HG03439 (cell line): Measurements from ENCODE around the gene RASSF4.

ENCODE experiments used
- ATAC-seq: cut with Tn5 transposase; IDR thresholded peaks from one replicate; pipeline ENCODE4 v1.9.1; 2021; ENCODE audit warnings: mild to moderate bottlenecking, moderate library complexity; ENCODE audit not compliant: unreplicated experiment

RASSF4 gene

DNA sequence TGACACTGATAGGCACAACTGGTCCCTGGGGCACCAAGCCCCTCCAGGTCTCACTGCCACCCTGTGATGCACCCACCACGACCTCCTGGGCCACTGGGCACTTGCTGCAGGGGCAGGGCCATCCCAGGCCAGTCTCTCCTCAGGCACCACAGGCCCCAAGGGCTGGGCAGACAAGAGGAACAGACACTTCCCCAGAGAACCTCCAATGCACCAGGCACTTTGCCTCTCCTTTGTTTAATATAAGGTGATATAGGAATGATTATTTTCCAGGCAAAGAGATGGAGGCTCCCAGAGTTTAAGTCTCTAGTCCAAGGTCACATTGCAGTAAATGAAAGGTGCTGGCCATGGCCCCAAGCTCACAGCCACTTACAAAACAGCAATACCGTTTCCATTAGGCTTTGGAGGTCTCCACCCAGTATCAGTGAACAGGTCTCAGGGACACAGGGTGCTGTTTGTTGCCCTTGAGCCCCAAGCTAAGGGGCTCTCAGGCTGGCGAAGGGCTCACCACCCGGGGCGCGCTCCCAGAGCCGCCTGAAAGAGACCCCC, 14.6 kb downstream of the RASSF4 start:
- ATAC-seq = no peak

DNA sequence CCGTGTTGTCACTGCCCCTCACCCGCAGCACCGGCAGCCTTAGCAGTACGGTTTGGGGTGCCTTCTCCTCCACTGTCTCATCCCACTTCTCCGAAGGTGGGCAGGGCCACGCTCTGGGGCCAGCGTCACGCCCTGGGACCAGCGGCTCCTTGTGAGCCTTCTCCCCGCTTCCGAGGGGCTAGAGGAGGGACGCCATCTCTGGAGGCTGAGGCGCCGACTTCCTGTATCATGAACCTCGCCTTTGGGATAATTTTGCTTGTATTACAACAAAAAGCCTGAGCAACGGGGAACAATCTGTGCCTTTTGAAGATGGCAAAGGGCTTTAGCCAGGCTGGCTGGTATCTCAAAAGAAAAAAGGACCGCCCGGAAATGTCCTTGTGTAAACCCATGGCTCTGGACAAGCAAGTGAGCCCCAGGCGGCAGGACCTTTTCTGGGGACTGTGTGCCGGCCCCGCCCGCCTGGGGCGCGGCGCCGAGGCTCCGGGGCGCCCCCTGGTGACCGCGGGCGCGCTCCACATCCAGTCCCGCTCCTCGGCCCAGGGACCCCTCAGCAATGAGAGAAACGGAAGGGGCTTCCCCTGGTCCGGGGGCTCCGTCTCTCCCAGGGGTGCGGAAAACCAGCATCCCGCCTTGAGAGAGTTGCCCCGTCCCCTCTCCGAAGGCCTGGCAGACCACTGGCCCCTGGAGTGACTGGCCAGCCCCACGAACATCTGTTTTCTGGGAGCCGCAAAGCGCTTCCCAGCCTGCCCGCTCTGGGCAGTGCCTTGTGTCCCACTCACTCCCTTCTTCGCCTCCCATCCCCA, 15.2 kb downstream of the RASSF4 start:
- ATAC-seq = peak; percentile 74

- ATAC-seq = no peak
Measured at GRCh38 chr10:44975431-44976331, 16.1 kb downstream of the RASSF4 start.

DNA sequence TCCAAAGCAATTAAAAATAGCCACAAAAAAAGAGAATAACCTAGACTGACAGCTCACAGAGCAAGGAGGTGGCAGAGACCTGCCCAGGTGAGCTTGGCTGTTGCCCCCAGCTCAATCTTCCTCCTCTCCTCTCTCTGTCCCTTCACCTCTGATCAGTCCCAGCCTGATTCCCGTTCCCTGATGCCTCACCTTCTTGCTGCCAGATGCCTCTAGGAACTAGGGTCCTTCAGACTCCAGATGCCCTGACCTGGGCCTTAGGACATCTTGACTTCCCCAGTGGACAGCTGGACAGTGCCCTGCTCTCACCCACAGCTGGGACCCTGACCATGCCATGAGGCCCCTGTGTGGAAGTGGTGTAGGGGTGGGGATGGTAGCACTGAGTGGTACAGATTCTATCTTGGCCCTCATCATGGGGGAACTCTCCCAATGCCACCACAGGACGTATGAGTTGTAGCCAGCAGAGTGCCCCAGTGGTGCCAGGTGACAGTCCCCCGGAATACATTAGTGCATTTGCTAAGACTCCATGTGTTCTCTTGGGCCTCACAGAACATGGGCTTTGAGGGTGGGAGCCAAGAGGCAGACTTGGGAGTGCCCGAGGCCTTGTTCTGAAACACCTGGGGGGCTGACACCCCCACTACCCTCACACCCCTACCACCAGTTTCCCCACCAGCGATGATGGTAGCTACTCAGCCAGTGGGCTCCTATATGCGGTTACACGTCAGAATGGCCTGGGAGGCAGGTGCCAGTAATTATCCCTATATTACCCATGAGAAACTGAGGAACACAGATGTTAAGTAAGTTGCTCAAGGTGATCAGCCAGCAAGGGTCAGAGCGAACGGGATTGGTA, 17.0 kb downstream of the RASSF4 start:
- ATAC-seq = no peak

DNA sequence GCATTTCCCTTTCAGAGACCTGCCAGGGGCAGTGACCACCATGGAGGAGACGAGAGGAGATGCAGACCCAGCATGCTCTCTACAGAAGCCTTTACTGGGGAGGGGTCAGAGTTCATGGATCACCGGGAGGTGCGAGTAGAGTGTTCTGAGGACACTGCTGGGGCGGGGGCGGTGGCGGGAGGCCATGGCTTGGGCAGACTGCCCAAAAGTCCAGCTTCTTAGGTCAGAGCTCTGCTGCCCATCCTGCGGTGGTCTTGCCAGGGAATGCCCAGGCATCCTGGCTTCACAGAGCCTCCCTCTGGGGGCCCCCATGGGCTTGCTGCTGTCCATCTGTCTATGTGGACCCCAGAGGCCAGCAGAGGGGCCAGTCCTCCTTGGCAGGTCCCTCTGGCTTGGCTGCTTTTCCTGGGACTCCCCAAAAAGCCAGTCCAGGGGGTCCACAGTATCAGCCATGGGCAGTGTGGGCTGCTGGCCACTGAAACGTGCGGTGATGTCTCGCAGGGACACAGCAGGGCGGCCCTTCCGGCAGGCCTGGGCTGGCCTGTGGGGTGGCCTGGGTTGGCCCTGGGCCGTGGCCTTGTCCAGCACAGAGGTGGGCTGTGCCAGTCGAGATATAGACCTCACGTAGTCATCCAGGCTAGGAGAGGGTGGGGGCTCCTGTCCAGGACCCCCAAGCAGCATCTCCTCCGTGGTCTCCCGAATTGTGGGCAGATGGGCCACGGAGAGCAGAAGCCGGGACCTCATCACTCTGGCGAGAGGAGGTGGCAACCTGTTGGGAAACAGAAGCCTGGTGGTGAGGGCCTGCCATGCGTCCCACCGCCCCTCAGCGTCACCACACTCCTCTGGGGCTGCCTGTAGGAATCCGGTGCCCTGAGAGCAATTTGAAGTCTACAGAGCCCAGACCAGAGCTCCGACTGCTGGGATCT, 17.9 kb downstream of the RASSF4 start:
- ATAC-seq = no peak

DNA sequence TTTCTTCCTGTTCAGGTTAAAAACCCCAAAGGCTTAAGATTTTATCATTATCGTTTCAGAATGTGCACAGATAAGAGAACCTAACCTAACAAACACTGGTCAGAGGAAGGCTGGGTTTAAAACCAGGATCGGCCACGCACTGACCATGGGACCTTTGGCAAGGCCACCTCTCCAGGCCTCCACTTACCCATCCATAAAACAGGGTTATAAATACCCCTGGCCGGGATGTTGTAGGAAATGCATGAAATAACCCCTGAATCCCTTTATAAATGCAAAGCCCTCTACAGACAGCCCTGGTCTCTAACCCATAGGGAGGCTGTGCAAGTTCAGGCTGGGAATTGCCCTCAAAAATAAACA, 18.6 kb downstream of the RASSF4 start:
- no peak for ATAC-seq

- no peak for ATAC-seq
Measured at GRCh38 chr10:44978570-44979280, 19.1 kb downstream of the RASSF4 start, which contains the start of gene DEPP1. Gene DEPP1, minus strand, starts transcription at chr10:44978809. Its CDS starts 779 bp downstream, at chr10:44978030.

DNA sequence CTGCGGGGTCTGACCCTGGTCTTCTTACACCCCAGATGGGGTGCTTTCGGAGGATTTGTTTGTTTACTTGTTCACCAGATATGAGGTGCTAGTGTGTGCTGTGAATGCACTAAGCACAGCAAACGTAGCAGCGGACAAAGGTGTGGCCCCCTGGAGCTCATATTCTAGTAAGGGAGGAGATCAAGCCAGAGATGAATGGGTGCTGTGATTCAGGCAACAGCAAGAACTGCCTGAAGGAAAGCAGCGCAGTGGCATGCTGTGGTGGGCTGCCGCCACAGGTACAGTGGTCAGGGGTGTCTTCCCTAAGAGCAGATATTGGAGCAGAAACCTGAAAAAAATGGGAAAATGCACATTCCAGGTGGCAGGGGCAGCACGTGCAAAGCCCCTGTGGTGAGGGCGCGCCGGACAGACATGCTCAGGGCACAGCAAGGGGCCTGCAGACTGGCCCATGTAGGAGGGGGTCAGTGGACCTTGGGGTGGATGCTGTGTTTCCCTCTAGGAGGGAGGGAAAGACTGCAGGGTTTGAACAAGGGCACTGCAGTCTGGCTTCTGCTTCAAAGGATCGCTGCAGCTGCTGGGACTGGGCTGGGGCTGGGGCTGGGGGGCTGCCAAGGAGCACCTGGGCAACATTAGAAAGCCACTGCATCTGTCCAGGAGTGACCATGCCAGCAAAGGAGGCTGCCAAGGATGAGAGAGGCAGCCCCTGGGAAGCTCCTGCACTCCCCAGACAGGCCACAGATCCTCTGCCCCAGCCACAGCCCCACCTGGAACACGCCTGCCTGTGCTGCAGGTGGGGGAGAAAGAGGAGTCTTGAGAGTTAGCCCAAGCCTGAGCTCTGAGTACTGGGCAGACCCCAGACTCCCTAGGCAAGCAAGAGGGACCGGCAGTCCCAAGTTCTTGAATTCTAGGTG, 19.9 kb downstream of the RASSF4 start:
- no peak for ATAC-seq

DNA sequence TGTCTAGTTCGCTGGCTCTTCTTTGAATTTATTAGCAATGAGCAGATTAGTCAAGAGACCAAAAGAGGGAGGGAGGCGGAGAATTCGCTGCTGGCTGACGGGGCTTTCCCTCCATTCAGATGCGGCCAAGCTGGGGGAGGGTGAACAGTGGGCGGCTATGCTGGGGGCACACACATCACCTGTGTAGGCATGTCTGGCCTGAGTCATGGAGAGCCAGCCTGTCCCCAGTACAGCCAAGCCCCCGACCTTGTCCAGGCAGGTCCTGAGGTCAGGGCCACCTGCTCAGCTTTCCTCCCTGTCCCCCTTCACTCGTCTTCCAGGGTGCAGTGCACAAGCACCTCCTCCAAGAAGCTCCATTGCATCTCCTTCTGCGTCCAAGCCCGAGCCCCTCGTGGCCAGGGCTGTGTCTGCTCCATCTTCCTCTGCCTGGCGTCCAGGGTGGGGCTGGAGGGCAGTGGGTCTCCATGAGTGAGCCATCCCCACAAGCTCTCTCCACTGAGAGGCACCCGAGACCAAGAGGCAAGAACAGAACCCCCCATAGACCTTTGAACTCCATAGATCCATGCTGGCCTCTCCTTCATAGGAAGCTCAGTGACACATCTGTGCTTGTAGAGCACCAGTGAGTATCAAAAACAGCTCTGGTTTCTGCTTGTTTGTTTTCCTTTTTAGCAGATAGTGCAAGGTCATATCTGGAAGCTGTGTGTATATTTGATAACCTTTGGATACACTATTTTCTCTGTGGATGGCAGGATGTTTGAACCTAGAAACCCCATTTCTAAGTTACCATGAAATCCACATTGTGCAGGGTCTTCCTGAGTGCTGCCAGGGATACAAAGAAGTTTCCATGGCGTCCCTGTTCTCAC, 20.9 kb downstream of the RASSF4 start:
- ATAC-seq = no peak

GRCh38 chr10:44981172-44982113, 21.8 kb downstream of the RASSF4 start:
- ATAC-seq = peak; percentile 43

DNA sequence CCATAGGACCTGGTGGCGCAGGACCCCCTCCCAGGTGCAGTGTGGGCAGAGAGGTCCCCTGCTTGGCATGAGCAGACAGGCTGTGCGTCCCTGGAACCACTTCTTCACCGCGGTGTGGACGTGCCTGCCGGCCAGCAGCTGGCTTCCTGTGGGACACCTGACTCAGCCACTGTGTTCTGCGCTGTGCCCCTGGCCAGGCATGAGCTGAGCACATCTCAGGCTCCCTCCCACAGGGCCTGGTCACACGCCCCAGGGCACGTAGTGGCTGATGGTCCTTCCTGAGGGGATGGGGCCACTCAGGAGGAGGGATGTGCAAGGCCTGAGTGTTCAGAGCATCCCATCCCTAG, 22.5 kb downstream of the RASSF4 start:
- no peak for ATAC-seq

DNA sequence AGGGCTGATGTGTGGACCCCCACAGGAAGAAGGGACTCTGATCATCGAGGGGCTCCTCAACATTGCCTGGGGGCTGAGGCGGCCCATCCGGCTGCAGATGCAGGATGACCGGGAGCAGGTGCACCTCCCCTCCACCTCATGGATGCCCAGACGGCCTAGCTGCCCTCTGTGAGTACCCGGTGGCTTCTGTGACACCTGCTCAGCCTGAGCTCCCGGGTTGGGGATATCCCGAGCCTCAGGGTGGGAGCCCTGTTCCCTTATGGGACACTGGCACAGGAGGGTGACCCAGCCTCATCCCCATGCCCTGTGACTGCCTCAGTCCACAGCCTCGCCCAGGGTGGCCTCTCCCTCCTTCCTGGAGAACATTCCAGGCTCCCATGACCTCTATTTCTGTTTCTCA, 22.9 kb downstream of the RASSF4 start:
- no peak for ATAC-seq

DNA sequence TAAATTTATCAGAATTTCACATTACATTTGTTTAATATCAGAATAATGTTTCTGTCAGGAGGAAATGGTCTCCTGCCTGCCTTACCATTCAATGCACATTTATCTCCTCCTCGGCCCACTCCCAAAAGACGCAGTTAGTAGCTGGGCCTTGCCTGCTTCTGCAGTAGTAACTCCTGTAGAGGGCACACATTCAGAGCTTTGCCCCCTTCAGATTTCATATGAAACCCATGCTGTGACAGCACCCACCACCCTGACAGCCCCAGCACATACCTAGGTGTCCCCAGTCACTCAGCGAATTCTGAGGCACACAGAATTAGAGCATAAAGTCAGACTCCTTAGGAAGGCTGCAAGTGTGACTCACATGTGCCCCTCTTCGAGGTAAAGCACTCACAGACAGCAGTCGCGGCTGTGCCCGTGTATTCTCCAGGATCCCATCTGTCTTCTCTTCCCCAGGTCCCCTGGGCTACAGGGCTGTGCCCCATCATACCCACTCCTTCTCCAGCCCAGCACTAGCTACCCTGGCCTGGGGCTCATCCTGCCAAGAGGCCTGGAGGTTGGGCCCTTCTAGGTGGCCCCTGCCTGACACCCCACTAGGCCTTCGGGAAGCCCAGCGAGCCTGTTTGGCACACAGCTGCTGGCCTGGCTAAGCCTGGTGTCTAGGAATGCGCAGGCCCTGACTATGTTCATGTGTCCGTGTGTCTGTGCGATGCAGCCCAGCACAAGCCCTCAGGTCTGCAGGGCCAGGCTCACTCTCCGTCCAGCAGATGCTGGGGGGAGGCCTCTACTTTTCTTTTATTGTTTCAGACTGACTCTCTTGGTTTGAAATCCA, 23.7 kb downstream of the RASSF4 start:
- no peak for ATAC-seq

DNA sequence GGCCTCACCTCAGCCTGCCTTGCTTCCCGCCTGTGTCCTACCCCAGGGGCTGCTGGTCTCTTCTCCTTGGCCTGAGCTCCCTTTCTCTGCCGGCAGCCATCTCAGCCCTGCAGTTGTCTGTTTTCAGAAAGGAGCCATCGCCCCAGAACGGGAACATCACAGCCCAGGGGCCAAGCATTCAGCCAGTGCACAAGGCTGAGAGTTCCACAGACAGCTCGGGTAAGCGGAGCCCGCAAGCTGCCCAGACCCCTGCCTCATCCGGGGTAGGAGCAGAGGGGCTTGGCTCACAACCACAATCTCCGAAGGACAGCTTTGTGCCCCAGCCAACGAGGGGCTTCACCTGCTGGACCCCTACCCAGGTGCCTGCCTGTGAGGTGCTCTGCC, 24.3 kb downstream of the RASSF4 start:
- ATAC-seq = no peak

DNA sequence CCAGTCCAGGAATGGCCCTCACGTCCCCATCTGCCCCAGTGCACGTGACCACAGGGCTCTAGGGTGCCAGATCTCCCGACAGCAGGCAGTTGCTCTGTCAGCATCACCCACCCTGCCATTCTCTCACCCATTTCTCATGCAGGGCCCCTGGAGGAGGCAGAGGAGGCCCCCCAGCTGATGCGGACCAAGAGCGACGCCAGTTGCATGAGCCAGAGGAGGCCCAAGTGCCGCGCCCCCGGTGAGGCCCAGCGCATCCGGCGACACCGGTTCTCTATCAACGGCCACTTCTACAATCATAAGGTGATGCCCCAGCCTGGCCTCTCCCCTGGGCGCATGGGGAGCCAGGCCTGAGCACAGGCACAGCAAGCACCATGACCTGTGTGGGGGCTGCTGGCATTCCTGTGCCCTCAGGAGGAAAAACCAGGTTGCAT, 25.1 kb downstream of the RASSF4 start:
- no peak for ATAC-seq
